NCI-H146 (cell line): ENCODE measurements around the gene CATSPERB.
"Not testable (repeated sequence)": the region's sequence is repeated elsewhere in the genome, so short reads cannot be mapped to it uniquely, and the experiment has no call there.

ENCODE experiments used
- DNase-seq: peaks from one replicate; lab custom pipeline; 2025; lab: John Stamatoyannopoulos, UW

Gene CATSPERB

DNA sequence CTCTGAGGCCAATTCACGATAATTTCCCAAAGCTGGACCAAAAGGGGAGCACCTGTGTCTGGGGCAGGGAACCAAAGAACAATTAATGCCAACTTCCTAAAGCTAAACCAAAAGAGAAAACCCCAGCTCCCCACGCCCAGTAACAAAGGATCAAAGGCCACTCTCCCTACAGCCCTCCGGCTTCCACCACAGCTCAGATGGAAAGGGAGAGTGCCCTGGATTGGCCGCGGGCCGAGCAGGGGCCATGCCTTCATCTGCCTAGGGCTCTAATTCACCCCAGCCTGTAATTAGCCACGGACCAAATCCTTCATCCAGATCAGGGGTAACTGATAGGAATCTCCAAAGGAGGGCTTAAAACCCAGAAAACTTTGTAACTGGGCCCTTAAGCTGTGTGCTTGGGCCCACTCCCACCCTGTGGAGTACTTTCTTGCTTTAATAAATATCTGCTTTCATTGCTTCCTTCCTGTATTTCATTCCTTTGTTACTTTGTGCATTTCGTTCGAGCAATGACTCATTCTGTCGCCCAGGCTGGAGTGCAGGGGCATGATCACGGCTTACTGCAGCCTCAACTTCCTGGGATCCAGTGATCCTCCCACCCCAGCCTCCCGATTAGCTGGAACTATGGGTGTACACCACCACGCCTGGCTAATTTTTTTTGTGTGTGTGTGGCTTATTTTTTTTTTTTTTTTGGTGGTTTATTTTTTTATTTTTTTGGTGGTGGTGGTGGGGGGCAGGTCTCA is 156.2 kb downstream of the CATSPERB start:
- DNase-seq = no peak

DNA sequence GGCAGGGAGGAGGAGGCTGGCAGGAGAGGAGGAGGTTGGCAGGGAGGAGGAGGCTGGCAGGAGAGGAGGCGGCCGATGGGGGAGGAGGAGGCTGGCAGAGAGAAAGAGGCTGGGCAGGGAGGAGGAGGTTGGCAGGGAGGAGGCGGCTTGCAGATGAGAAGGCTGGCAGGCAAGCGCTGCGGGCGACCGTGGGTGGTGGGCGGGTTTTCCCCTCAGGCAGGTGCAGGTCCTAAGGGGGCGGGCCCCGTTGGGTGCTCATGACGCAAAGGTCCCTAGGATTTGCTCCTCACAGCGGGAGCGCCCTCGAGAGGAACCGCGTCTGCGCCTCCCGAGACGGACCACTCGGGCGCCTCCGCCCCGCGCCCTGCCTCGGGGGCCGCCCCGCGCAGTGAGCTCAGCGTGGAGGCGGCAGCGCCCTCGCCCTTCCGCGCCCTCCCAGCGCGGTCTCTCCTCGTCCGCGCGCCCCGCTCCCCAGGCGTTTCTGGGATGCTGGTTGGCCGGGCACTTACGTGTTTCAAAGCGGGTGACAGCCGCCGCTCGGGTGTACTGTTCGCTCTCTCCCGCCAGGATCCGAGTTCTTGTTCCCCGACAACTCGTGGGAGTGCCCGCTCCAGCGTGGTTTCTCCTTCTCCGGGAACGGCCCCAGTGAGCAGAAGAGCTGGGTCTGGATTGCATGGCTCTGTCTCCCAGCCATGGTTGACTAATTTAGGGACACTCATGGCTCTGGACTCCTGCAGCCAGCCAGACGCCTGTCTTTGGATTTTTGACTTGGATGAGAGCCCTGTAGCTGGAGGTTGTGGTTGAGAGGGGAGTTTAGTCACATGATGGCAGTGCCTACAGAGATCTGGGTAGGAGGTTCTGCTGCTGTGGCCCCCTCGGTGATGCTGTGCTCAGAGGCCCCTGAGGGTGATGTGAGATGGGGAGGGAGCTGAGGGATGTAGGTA is 157.7 kb downstream of the CATSPERB start:
- DNase-seq = peak; percentile 55

DNA sequence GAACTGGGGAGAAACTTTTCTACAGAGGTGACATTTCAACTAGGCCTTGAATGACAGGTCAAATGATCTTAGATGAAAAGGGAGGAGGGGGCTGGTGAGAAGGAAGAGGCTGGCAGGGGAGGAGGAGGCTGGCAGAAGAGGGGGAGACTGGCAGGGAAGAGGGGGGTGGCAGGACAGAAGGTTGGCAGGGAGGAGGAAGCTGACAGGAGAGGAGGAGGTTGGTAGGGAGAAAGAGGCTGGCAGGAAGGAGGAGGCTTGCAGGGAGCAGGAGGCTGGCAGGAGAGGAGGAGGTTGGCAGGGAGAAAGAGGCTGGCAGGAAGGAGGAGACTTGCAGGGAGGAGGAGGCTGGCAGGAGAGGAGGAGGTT is 158.4 kb downstream of the CATSPERB start:
- DNase-seq = no peak

DNA sequence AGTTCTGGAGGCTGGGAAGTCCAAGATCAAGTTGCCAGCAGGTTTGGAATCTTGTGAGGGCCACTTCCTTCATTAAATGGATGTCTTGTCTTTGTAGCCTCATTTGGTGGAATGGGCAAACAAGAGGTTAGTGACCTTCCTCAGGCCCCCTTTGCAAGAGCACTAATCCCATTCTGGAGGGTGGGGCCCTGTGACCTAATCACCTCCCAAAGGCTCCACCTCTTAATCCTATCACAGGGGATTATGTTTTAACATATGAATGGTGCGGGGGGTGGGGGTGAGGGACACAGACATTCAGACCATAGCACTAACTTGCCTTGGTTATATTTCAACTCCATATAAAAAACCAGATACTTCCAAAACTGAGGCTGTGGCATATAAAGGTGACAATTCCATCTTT is 161.9 kb downstream of the CATSPERB start:
- no peak for DNase-seq

DNA sequence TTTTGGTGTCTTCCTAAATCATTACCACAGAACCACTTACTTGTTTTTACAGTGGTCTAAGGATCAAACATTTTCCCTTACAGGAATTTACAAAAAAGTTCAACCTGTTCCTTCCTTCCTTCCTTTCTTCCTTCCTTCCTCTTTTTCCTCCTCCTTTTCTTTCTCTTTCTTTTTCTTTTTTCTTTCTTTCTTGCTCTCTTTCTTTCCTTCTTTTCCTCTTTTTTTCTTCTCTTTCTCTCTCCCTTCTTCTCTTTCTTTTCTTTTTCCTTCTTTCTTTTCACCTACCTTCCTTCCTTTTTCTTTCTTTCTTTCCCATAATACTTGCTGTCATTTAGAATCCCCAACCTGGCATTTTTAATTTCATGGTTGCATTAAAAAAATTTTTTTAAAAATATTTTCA is 162.6 kb downstream of the CATSPERB start:
- DNase-seq = no peak

DNA sequence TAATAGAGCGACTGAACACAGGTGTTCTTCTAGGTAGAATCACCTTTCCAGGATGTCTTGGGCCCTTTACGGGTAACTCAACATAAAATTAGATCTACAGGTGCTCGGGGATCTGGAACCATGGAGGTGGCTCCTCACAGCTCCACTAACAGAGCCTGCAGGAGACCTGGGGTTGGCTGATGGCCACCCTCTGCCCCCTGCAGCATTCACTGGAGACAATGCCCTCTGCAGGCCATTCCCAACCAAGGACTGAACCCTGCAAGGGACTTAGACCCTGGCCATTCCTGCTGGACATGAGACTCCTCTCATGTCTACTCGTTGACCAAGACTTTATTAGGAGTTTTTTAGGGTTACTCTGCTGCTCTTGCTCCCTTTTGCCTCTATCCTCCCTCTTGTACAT is 163.3 kb downstream of the CATSPERB start:
- DNase-seq = no peak

DNA sequence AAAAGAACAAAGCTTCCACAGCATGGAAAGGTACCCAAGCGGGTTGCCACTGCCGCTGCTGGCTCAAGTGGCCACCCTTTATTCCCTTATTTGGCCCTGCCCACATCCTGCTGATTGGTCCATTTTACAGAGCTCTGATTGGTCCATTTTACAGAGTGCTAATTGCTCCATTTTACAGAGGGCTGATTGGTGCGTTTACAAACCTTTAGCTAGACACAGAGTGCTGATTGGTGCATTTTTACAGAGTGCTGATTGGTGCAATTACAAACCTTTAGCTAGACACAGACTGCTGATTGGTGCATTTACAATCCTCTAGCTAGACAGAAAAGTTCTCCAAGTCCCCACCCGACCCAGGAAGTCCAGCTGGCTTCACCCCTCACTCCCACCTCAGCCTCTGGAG is 164.1 kb downstream of the CATSPERB start:
- DNase-seq = not testable (repeated sequence)

DNA sequence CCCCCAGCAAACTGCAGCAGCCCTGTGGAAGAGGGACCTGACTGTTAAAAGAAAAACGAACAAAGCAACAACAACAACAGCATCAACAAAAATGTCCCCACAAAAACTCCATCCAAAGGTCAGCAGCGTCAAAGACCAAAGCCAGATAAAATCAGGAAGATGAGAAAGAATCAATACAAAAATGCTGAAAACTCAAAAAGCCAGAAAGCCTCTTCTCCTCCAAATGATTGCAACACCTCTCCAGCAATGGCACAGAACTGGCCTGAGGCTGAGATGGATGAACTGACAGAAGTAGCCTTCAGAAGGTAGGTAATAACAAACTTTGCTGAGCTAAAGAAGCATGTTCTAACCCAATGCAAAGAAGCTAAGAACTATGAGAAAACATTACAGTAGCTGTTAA is 176.4 kb downstream of the CATSPERB start:
- no peak for DNase-seq

DNA sequence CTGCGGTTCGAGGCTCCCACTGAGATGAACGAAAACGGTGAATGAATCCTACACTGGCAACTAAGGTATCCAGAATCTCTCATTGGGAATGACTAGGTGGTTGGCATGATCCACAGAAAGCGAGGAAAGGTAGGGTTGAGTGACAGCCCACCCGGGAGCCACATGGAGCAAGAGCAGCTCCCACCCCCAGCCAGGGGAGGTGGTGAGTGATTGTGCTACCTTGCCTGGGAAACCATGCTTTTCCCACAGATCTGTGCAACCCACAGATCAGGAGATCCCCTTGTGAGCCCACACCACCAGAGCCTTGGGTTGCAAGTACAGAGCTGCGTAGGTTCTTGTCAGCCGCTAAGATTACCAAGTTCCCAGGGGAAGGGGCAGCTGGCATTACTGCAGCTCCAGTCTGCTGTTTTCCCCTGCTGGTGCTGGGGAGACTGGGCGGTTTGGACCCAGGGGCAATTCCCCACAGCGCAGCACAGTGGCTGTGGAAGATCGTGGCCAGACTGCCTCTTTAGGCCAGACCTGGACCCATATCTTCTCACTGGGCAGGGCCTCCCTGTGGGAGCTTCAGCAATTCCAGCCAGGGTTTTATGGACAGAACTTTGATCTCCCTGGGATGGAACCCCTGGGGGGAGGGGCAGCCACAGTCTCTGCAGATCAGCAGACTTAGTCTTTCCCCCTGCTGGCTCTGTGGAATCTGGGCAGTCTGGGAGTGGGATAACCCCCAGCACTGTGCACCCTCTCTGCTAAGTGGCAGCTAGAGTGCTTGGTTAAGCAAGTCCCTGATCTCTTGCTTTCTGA is 177.2 kb downstream of the CATSPERB start:
- no peak for DNase-seq

DNA sequence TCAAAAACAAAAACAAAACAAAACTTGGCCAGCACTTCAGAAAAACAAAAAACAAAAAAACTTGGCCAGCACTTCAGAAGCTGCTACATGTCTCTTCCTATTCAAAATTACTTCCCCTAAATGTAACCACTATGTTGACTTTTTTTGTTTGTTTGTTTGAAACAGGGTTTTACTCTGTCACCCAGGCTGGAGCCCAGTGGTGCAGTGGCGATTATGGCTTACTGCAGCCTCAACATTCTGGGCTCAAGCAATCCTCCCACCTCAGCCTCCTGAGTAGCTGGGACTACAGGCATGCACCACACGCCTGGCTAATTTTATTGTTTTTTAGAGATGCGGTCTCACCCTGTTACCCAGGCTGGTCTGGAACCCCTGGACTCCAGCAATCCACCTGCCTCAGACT is 183.8 kb downstream of the CATSPERB start:
- no peak for DNase-seq

DNA sequence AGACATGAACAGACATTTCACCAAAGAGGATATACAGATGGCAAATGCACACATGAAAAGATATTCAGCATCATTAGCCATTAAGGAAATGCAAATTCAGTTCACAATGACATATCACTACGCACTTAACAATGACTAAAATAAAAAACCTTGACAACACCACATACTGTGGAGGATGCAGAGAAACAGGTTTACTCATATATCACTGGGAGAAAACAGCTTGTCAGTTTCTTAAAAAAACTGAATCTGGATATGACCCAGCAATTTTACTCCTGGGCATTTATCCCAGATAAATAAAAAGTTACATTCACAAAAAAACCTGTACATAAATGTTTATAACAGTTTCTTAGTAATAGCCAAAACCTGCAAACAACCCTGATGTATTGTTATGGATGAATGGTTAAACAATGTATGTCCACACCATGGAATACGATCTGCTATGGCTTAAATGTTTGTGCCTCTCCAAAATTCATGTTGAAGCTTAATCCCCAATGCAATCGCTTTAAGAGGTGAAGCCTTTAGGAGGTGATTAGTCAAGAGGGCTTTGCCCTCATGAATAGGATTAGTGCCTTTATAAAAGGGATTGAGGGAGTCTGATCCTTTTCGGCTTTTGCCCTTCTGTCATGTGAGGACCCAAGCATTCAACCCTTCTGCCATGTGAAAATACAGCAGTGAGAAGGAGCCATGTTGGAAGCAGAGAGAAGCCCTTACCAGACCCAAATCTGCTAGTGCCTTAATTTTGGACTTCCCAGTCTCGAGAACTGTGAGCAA is 185.8 kb downstream of the CATSPERB start:
- DNase-seq = no peak

DNA sequence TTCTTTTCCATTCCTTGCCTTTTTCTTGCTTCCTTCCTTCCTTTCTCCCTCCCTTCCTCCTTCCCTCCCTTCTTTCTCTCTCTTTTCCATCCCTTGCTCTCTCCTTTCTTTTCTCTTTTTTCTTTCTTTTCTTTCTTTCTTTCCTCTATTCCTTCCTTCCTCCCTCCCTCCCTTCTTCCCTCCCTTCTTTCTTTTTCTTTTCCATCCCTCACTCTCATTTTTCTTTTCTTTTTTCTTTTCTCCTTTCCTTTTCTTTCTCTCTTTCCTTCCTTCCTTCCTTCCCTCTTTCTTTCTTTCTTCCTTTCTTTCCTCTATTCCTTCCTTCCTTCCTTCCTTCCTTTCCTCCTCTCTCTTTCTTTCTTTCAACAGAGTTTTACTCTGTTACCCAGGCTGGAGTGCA is 186.7 kb downstream of the CATSPERB start:
- DNase-seq = no peak

DNA sequence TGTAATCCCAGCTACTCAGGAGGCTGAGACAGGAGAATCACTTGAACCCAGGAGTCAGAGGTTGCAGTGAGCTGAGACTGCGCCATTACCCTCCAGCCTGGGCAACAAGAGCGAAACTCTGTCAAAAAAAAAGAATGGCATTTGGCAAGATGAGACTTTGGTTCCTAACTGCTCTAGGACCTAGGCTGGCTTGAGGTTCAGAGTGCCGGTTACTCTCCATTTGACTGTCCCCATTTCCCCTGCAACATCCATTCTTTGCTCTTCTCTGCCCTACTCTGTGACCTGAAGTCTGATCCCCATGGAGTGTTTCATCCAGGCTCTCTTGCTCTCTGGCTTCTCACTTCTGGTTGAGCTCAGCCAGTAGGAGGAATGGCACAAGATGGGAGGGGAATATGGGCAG is 195.6 kb downstream of the CATSPERB start:
- no peak for DNase-seq

DNA sequence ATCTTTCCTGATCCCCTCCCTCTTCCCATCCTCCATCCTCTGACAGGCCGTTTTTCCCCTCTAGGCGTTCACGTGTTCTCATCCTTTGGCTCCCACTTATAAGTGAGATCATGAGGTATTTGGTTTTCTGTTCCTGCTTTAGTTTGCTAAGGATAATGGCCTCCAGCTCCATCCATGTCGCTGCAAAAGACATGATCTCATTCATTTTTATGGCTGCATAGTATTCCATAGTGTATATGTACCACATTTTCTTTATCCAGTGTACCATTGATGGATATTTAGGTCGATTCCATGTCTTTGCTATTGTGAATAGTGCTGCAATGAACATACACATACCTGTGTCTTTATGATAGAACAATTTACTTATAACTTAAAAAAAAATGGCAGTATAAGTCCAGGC is 197.8 kb downstream of the CATSPERB start:
- DNase-seq = not testable (repeated sequence)

DNA sequence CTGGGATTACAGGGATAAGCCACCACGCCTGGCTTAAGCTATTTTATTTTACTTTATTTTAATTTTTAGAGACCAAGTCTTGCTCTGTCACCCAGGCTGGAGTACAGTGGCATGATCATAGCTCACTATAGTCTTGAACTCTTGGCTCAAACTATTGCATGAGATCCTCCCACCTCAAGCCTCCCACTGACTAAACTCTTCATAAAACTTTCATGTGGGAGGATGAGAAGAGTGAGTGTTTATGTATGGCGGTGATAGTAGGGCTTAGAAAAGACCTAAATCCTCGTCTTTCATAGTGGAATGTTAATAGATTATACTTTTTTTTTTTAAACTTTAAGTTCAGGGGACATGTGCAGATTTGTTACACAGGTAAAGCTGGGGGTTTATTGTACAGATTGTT is 198.3 kb downstream of the CATSPERB start:
- no peak for DNase-seq
